ENCODE results near the gene PARP6. TPM values are rescaled to one million over a fixed set of nuclear protein-coding genes. Genes with fewer than 3 reads are reported as not detected.

The PARP6 gene
- total RNA-seq, 4 donors from 2014 or later = 59.2 to 76.8 (median 65.1) TPM

DNA sequence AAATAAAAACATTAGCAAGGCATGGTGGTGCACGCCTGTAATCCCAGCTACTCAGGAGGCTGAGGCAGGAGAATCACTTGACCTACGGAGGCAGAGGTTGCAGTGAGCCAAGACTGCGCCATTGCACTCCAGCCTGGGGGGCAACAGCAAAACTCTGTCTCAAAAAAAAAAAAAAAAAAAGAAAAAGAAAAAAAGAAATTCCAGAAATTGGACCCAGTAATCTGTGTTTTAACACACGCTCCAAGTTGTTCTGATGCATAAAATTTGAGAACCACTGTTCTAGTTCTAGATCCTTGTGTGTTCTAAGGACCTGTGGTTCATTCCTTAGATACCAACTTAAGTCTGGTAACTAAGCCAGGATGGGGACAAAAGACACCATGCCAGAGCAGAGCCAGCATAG is 2.6 kb downstream of the PARP6 start:
- WGBS, 2 donors = 84 to 94% methylated on average over 4 of the region's 4 CpGs
- H3K4me3 ChIP-seq = no peak overlapping the region
- H3K36me3 ChIP-seq = peaks cover 4 to 51% (median 6%) of the 10 kb centered on the region in 3 donors
- peaks cover 0 to 36% (median 20%) of the 10 kb centered on the region in 4 donors for H3K4me1 ChIP-seq
- no peaks in the 10 kb centered on the region for H3K9me3 ChIP-seq
- H3K27me3 ChIP-seq = no peaks in the 10 kb centered on the region
- H3K27ac ChIP-seq = no peak overlapping the region
- no peak for DNase-seq (ENCODE audit: low spot score in 2 of 2)
- TF ChIP-seq EP300 (IDR thresholded peaks at IDR 0.05) = no peak
- no peak for TF ChIP-seq POLR2A (IDR thresholded peaks at IDR 0.05)
- TF ChIP-seq, protein P1, sequence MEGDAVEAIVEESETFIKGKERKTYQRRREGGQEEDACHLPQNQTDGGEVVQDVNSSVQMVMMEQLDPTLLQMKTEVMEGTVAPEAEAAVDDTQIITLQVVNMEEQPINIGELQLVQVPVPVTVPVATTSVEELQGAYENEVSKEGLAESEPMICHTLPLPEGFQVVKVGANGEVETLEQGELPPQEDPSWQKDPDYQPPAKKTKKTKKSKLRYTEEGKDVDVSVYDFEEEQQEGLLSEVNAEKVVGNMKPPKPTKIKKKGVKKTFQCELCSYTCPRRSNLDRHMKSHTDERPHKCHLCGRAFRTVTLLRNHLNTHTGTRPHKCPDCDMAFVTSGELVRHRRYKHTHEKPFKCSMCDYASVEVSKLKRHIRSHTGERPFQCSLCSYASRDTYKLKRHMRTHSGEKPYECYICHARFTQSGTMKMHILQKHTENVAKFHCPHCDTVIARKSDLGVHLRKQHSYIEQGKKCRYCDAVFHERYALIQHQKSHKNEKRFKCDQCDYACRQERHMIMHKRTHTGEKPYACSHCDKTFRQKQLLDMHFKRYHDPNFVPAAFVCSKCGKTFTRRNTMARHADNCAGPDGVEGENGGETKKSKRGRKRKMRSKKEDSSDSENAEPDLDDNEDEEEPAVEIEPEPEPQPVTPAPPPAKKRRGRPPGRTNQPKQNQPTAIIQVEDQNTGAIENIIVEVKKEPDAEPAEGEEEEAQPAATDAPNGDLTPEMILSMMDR (IDR thresholded peaks at IDR 0.05) = no peak

DNA sequence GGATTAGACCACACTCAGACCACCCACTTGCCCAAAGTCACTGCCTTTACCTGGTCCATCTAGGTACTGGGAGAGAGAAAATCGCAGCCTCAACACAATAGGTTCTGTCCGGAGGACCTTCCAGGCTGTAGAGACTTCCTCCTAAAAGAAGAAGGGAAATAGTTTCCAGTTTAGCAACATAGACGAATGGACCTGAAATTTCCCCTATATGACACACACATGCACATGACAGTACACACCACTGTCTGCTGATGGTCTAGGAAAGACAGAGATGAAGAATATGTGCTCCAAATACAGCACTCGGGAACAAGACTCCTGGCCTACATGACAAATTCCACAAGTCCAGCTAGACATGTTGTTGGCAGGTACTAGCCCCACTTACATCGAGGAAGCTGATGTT is 7.3 kb downstream of the PARP6 start:
- H3K27me3 ChIP-seq = no peaks in the 10 kb centered on the region
- H3K27ac ChIP-seq = no peak overlapping the region
- TF ChIP-seq, protein P1 (IDR thresholded peaks at IDR 0.05) = no peak
- no peak for TF ChIP-seq POLR2A (IDR thresholded peaks at IDR 0.05)
- TF ChIP-seq EP300 (IDR thresholded peaks at IDR 0.05) = no peak
- H3K9me3 ChIP-seq = no peaks in the 10 kb centered on the region
- 90 to 97% methylated on average over 5 of the region's 5 CpGs for WGBS, 2 donors
- H3K4me1 ChIP-seq = peaks cover 0 to 7% (median under 1%) of the 10 kb centered on the region in 4 donors
- no peak overlapping the region for H3K4me3 ChIP-seq
- H3K36me3 ChIP-seq = peaks cover 6 to 98% (median 33%) of the 10 kb centered on the region in 3 donors
- DNase-seq (ENCODE audit: low spot score in 2 of 2) = no peak

DNA sequence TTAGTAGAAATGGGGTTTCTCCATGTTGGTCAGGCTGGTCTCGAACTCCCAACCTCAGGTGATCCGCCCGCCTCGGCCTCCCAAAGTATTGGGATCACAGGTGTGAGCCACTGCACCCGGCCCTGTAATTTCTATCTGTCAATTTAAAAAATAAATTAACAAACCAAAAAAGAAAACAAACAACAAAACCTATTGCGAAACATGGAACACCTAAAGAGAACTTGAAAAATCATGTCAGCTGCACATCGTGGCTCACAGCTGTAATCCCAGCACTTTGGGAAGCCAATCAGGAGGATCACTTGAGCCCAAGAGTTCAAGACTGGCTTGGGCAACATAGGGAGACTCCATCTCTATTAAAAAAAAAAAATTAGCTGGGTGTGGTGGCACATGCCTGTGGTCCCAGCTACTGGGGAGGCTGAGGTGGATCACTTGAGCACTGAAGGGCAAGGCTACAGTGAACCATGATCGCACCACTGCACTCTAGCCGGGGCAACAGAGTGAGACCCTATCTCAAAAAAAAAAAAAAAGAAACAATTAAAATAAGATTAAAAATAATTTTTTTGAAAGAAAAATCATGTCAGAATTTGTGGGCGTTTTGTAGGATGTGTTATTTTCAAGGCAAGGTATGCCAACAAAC is 19.6 kb downstream of the PARP6 start:
- no peak for DNase-seq (ENCODE audit: low spot score in 2 of 2)
- Histone ChIP-seq H3K27me3 (no peaks in the 10 kb centered on the region), H3K27ac (no peak overlapping the region), H3K9me3 (no peaks in the 10 kb centered on the region), H3K36me3 (peaks cover 5 to 100% (median 23%) of the 10 kb centered on the region in 3 donors), H3K4me3 (no peak overlapping the region), H3K4me1 (no peaks in the 10 kb centered on the region)
- 94 to 95% methylated on average over 10 of the region's 10 CpGs for WGBS, 2 donors
- TF ChIP-seq POLR2A (IDR thresholded peaks at IDR 0.05) (no peak), EP300 (IDR thresholded peaks at IDR 0.05) (no peak)
- TF ChIP-seq, protein P1 (IDR thresholded peaks at IDR 0.05) = no peak

DNA sequence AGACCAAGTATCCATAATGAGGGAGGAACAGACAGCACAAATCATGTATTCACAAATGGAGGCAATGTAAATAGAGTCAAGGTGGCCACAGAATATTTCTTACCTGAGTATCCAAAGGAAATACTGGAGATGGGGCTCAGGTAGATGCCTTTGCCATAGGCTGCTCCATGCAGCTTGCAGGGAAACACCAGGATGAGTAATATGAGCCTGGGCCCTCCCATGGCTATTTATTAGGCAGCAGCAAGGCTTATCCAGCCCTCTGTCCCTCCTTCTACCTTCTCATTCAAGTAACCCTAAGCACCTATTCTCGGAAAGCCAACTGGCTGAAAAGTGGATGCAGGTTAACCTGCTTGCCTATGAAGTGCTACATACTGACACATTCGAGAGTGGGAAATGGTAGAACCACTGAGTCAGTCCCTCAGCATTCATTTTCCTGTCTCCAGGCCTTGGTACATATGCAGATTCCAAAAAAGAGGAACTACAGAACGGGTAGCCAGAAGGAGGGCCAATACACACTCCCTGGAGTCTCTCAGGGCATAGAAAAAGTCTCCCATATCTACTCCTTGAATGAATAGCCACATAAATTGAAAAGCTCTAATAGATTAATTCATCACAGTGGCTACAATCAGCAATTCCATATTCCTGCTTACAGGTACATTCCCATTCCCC is 23.1 kb downstream of the PARP6 start:
- peaks cover 5 to 100% (median 13%) of the 10 kb centered on the region in 3 donors for H3K36me3 ChIP-seq
- WGBS, 2 donors = 78 to 87% methylated on average over 3 of the region's 3 CpGs

DNA sequence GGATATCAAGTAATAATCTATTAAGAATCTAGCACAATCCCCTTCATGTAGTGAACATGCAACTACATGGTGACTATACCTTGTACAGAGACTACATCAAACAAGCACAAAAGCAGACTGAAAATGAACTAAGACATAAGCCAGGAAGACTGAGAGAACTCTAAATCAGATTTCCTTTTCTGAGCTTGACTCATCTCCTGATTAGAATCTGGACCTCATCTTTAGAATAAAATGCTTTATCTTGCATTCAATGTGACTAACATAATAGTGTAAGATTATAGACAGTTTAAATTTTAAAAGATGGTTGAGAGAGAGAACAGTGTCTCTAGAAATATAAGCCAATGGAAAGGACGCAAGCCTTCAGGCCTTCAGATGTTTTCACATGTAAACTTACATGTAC is 23.8 kb downstream of the PARP6 start:
- Histone ChIP-seq H3K27me3 (no peaks in the 10 kb centered on the region), H3K4me1 (no peaks in the 10 kb centered on the region), H3K9me3 (no peaks in the 10 kb centered on the region), H3K36me3 (peaks cover 5 to 100% (median 10%) of the 10 kb centered on the region in 3 donors), H3K4me3 (no peak overlapping the region), H3K27ac (no peak overlapping the region)
- TF ChIP-seq POLR2A (IDR thresholded peaks at IDR 0.05) (no peak), EP300 (IDR thresholded peaks at IDR 0.05) (no peak)
- TF ChIP-seq, protein P1 (IDR thresholded peaks at IDR 0.05) = no peak
- no peak for DNase-seq (ENCODE audit: low spot score in 2 of 2)
- 89 to 100% methylated on average over 1 of the region's 1 CpG for WGBS, 2 donors

More for the DNA sequence above, 23.1 kb downstream of the PARP6 start:
- Histone ChIP-seq H3K4me1 (no peaks in the 10 kb centered on the region), H3K4me3 (no peak overlapping the region), H3K27ac (no peak overlapping the region), H3K9me3 (no peaks in the 10 kb centered on the region), H3K27me3 (no peaks in the 10 kb centered on the region)
- no peak for DNase-seq (ENCODE audit: low spot score in 2 of 2)
- TF ChIP-seq EP300 (IDR thresholded peaks at IDR 0.05) = no peak
